SH-SY5Y (cell line): ENCODE measurements around the gene EPHA2.

Source experiments
- GATA2 ChIP-seq: IDR thresholded peaks from 2 replicates; pipeline ENCODE4 v1.6.1; 2011; ENCODE audit warnings: mild to moderate bottlenecking, low read depth, low read length
- GATA3 ChIP-seq: IDR thresholded peaks from 2 replicates; pipeline ENCODE4 v1.6.1; 2011; ENCODE audit warnings: low read depth, mild to moderate bottlenecking, low read length, moderate library complexity

GRCh38 chr1:16087733-16088132 is 68.1 kb downstream of the EPHA2 start:
- TF ChIP-seq GATA2 (no peak), GATA3 (no peak)
